HepG2 (cell line): Measurements from ENCODE around the gene TRIM27. TPM values are rescaled to one million over a fixed set of nuclear protein-coding genes. Genes with fewer than 3 reads are reported as not detected.

ENCODE experiments used
- BCL6 ChIP-seq: IDR thresholded peaks from 2 replicates; pipeline ENCODE4 v1.6.1; 2016; ENCODE audit warnings: missing genetic modification reagents, missing compliant biosample characterization
- GZF1 ChIP-seq: sonication (generic); formaldehyde crosslinking; IDR thresholded peaks from 2 replicates; pipeline ENCODE4 v1.5.1; 2020; ENCODE audit warnings: mild to moderate bottlenecking, missing genetic modification reagents
- IKZF4 ChIP-seq: sonication (generic); formaldehyde crosslinking; IDR thresholded peaks from 2 replicates; pipeline ENCODE4 v1.5.1; 2020; ENCODE audit warnings: borderline replicate concordance, mild to moderate bottlenecking, low read depth, missing genetic modification reagents; ENCODE audit errors: not compliant biosample characterization
- JUNB ChIP-seq: sonication (generic); formaldehyde crosslinking; IDR thresholded peaks from 2 replicates; pipeline ENCODE4 v1.8.0; 2022; ENCODE audit warnings: missing genetic modification reagents, mild to moderate bottlenecking, borderline replicate concordance
- KAT7 ChIP-seq: IDR thresholded peaks from 2 replicates; pipeline ENCODE4 v1.6.1; 2018; ENCODE audit warnings: borderline replicate concordance, missing compliant biosample characterization
- KDM2A ChIP-seq: sonication (generic); formaldehyde crosslinking; IDR thresholded peaks from 2 replicates; pipeline ENCODE4 v1.4.0; 2020; ENCODE audit warnings: low read depth, missing genetic modification reagents, borderline replicate concordance
- MAX ChIP-seq: IDR thresholded peaks from 2 replicates; pipeline ENCODE4 v1.6.1; 2012; ENCODE audit warnings: inconsistent platforms
- MXD3 ChIP-seq: IDR thresholded peaks from 2 replicates; pipeline ENCODE4 v1.6.1; 2016; ENCODE audit warnings: mild to moderate bottlenecking, missing biosample characterization, missing genetic modification reagents
- PLSCR1 ChIP-seq: sonication (generic); formaldehyde crosslinking; IDR thresholded peaks from 2 replicates; pipeline ENCODE4 v1.5.0; 2020; ENCODE audit warnings: missing genetic modification reagents, mild to moderate bottlenecking, borderline replicate concordance
- SMAD9 ChIP-seq: sonication (generic); formaldehyde crosslinking; IDR thresholded peaks from 2 replicates; pipeline ENCODE4 v1.5.1; 2020; ENCODE audit warnings: mild to moderate bottlenecking, missing genetic modification reagents
- SRSF1 ChIP-seq: fragments of 200-400 bp; formaldehyde crosslinking; optimal IDR thresholded peaks from 2 replicates; pipeline ENCODE3; 2017; ENCODE audit warnings: mild to moderate bottlenecking, low read depth, low read length, moderate library complexity
- STAT6 ChIP-seq: sonication (generic); formaldehyde crosslinking; IDR thresholded peaks from 2 replicates; pipeline ENCODE4 v1.4.0; 2020; ENCODE audit warnings: missing genetic modification reagents, mild to moderate bottlenecking, borderline replicate concordance
- TIGD3 ChIP-seq: sonication (generic); formaldehyde crosslinking; IDR thresholded peaks from 2 replicates; pipeline ENCODE4 v1.5.1; 2020; ENCODE audit warnings: mild to moderate bottlenecking, missing genetic modification reagents, borderline replicate concordance
- ZFP41 ChIP-seq: sonication (generic); formaldehyde crosslinking; IDR thresholded peaks from 2 replicates; pipeline ENCODE4 v1.4.0; 2020; ENCODE audit warnings: mild to moderate bottlenecking, missing genetic modification reagents, borderline replicate concordance
- ZFP82 ChIP-seq: sonication (generic); formaldehyde crosslinking; IDR thresholded peaks from 2 replicates; pipeline ENCODE4 v1.5.1; 2020; ENCODE audit warnings: mild to moderate bottlenecking, missing genetic modification reagents, borderline replicate concordance
- ZIK1 ChIP-seq: sonication (generic); formaldehyde crosslinking; IDR thresholded peaks from 2 replicates; pipeline ENCODE4 v1.5.0; 2020; ENCODE audit warnings: mild to moderate bottlenecking, low read depth, missing genetic modification reagents, borderline replicate concordance
- ZNF616 ChIP-seq: sonication (generic); formaldehyde crosslinking; IDR thresholded peaks from 2 replicates; pipeline ENCODE4 v1.5.0; 2020; ENCODE audit warnings: low read depth, mild to moderate bottlenecking, missing genetic modification reagents
- ZNF768 ChIP-seq: sonication (generic); formaldehyde crosslinking; IDR thresholded peaks from 2 replicates; pipeline ENCODE4 v1.4.0; 2020; ENCODE audit warnings: missing genetic modification reagents
- ZNF772 ChIP-seq: sonication (generic); formaldehyde crosslinking; IDR thresholded peaks from 2 replicates; pipeline ENCODE4 v1.5.0; 2020; ENCODE audit warnings: mild to moderate bottlenecking, missing genetic modification reagents
- polyA plus RNA-seq, 8 experiments: library from polyadenylated mRNA; depleted of rRNA in 3 of 8; stranded (reverse) in 7 of 8; unstranded in 1 of 8; fragments of >200 nt; fragmentation: Illumina TruSeq in 4 of 8; extraction: Trizol in 4 of 8; gene quantifications; 2 replicates each; pipeline versions ENCODE4 v1.2.1 to v1.2.3, GENCODE V29; 2011 to 2016; ENCODE audit warnings: low read depth in 4 of 8, missing spikeins in 1 of 8, mixed read lengths in 1 of 8; ENCODE audit not compliant: insufficient read depth in 1 of 8
- total RNA-seq, 5 experiments: library from RNA; depleted of rRNA; stranded (reverse); fragments of >200 nt; fragmentation: Illumina TruSeq; extraction: Trizol; gene quantifications; 2 replicates each; pipeline ENCODE4 v1.2.3, GENCODE V29; 2016; ENCODE audit warnings: low read depth in 1 of 5

The TRIM27 gene
- total and polyA plus RNA-seq, 2 of the 13 experiments (the other 11 are each of a cell fraction or from before 2014, with no cell fraction given) = 88.6 to 112 TPM

GRCh38 chr6:28922821-28923317 lies 916 bp downstream of the TRIM27 start (continued):
- TF ChIP-seq ZNF616 (CRISPR knock-in tag) (peak; percentile 26; the same call in 1 of the 2 replicates), MXD3 (peak; percentile 17; the same call in 1 of the 2 replicates), TIGD3 (CRISPR knock-in tag) (0 out of 2 replicates have a peak, but pooled peaks have one; percentile 2), KAT7 (0 out of 2 replicates have a peak, but pooled peaks have one; percentile 2), BCL6 (peak; percentile 18; the same call in 1 of the 2 replicates), JUNB (CRISPR knock-in tag) (no peak), ZFP41 (CRISPR knock-in tag) (0 out of 2 replicates have a peak, but pooled peaks have one; percentile 7), ZNF772 (CRISPR knock-in tag) (peak; percentile 23; the same call in 1 of the 2 replicates), PLSCR1 (CRISPR knock-in tag) (0 out of 2 replicates have a peak, but pooled peaks have one; percentile 53), MAX (peak; percentile 45; the same call in 1 of the 2 replicates), ZNF768 (CRISPR knock-in tag) (peak; percentile 38), KDM2A (peak; percentile 35; the same call in 1 of the 2 replicates), STAT6 (CRISPR knock-in tag) (no peak), ZFP82 (CRISPR knock-in tag) (peak; percentile 83; the same call in 1 of the 2 replicates), SMAD9 (CRISPR knock-in tag) (0 out of 2 replicates have a peak, but pooled peaks have one; percentile 15), ZIK1 (CRISPR knock-in tag) (0 out of 2 replicates have a peak, but pooled peaks have one; percentile 74), GZF1 (CRISPR knock-in tag) (0 out of 2 replicates have a peak, but pooled peaks have one; percentile 11), IKZF4 (peak; percentile 8), SRSF1 (no peak)
